K562 (cell line): ENCODE results near the gene ELP1.

Source experiments
- FOSL1 ChIP-seq: fragments of 200-800 bp; sonication (Bioruptor generic); conservative IDR thresholded peaks from 2 replicates; pipeline ENCODE4 v1.6.1; 2016; ENCODE audit warnings: missing genetic modification characterization, missing compliant biosample characterization
- FOXK1 ChIP-seq: sonication (generic); formaldehyde crosslinking; IDR thresholded peaks from 2 replicates; pipeline ENCODE4 v1.8.0; 2022; ENCODE audit warnings: missing genetic modification reagents, mild to moderate bottlenecking, borderline replicate concordance
- MAZ ChIP-seq, 2 experiments: fragments of 450-650 bp in 1 of 2; sonication (generic) in 1 of 2; formaldehyde crosslinking; IDR thresholded peaks in 1 of 2; conservative IDR thresholded peaks in 1 of 2; 2 replicates each; pipeline versions ENCODE4 v1.4.0 to v1.5.0; 2020; ENCODE audit warnings: mild to moderate bottlenecking in 1 of 2, missing genetic modification reagents in 1 of 2
- MYNN ChIP-seq, 2 experiments: sonication (generic); formaldehyde crosslinking in 1 of 2; IDR thresholded peaks; 2 replicates each; pipeline versions ENCODE4 v1.5.0 to v1.6.1; 2016 to 2020; ENCODE audit warnings: antibody characterized with exemption in 1 of 2, missing genetic modification reagents in 1 of 2
- POLR2A ChIP-seq: fragments of 450-650 bp; conservative IDR thresholded peaks from 2 replicates; pipeline ENCODE4 v1.6.1; 2016
- U2AF1 ChIP-seq: fragments of 200-400 bp; formaldehyde crosslinking; optimal IDR thresholded peaks from 2 replicates; pipeline ENCODE3; 2017; ENCODE audit warnings: mild to moderate bottlenecking, low read depth, low read length, moderate library complexity
- ZNF174 ChIP-seq: fragments of 250-450 bp; sonication (Bioruptor Pico); IDR thresholded peaks from 2 replicates; pipeline ENCODE4 v1.4.0; 2020; ENCODE audit warnings: mild to moderate bottlenecking
- ZNF311 ChIP-seq: fragments of 250-450 bp; sonication (Bioruptor Pico); IDR thresholded peaks from 2 replicates; pipeline ENCODE4 v1.4.0; 2020; ENCODE audit warnings: mild to moderate bottlenecking, moderate library complexity
- TF ChIP-seq, protein P1 (sequence below): sonication (generic); formaldehyde crosslinking; IDR thresholded peaks from 2 replicates; pipeline ENCODE4 v1.8.0; 2022; ENCODE audit warnings: mild to moderate bottlenecking, missing genetic modification reagents
- TF ChIP-seq, protein P2 (sequence below), 3 experiments: IDR thresholded peaks in 2 of 3; conservative IDR thresholded peaks in 1 of 3; 2 replicates each; pipeline ENCODE4 v1.5.1; 2011 to 2012; ENCODE audit warnings: low read length in 3 of 3, mild to moderate bottlenecking in 3 of 3, control low read depth in 2 of 3, improper control_type of control experiment in 1 of 3, inconsistent platforms in 1 of 3, low read depth in 1 of 3, mixed read lengths in 1 of 3, moderate library complexity in 1 of 3; ENCODE audit not compliant: insufficient read depth in 2 of 3
- TF ChIP-seq, protein P3 (sequence below): IDR thresholded peaks from 2 replicates; pipeline ENCODE4 v1.6.1; 2011; ENCODE audit warnings: borderline replicate concordance, low read depth, mild to moderate bottlenecking, moderate library complexity, low read length; ENCODE audit not compliant: insufficient read depth, poor library complexity, severe bottlenecking
- TF ChIP-seq, protein P4 (sequence below): fragments of 250-450 bp; sonication (Bioruptor Pico); IDR thresholded peaks from 2 replicates; pipeline ENCODE4 v1.4.0; 2020; ENCODE audit warnings: mild to moderate bottlenecking, moderate library complexity

DNA sequence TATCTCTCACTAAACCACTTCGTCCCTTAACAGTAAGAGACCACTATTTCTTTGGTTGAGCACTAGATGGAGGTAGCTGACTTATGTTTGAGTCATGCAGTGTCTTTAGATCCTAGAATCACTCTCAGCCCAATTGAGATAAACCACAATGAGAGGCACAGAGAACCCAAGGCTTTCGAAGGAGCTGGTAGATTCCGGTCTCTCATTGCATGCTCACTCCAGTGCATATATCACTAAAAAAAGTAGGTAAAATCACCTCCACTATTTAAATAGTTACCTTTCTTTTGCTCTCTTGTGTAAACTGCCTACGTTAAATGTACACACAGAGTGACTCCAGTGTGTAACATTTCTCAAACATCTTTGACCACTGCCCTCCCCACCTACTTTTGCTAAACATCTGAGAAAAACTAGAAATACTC lies 44.3 kb downstream of the ELP1 start:
- TF ChIP-seq, protein P1, sequence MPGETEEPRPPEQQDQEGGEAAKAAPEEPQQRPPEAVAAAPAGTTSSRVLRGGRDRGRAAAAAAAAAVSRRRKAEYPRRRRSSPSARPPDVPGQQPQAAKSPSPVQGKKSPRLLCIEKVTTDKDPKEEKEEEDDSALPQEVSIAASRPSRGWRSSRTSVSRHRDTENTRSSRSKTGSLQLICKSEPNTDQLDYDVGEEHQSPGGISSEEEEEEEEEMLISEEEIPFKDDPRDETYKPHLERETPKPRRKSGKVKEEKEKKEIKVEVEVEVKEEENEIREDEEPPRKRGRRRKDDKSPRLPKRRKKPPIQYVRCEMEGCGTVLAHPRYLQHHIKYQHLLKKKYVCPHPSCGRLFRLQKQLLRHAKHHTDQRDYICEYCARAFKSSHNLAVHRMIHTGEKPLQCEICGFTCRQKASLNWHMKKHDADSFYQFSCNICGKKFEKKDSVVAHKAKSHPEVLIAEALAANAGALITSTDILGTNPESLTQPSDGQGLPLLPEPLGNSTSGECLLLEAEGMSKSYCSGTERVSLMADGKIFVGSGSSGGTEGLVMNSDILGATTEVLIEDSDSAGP (CRISPR knock-in tag): no peak
- TF ChIP-seq, protein P2, sequence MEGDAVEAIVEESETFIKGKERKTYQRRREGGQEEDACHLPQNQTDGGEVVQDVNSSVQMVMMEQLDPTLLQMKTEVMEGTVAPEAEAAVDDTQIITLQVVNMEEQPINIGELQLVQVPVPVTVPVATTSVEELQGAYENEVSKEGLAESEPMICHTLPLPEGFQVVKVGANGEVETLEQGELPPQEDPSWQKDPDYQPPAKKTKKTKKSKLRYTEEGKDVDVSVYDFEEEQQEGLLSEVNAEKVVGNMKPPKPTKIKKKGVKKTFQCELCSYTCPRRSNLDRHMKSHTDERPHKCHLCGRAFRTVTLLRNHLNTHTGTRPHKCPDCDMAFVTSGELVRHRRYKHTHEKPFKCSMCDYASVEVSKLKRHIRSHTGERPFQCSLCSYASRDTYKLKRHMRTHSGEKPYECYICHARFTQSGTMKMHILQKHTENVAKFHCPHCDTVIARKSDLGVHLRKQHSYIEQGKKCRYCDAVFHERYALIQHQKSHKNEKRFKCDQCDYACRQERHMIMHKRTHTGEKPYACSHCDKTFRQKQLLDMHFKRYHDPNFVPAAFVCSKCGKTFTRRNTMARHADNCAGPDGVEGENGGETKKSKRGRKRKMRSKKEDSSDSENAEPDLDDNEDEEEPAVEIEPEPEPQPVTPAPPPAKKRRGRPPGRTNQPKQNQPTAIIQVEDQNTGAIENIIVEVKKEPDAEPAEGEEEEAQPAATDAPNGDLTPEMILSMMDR (IDR thresholded peaks at IDR 0.05 in 2 of 3, conservative IDR thresholded peaks at IDR 0.05 in 1 of 3; ENCODE audit: insufficient read depth in 2 of 3, low read depth in 1 of 3, low read length in 3 of 3): peak in 2 of 3 experiments; percentile 49 to 65; a peak in 4 of 6 replicates
- TF ChIP-seq U2AF1: no peak
- TF ChIP-seq POLR2A: no peak
- TF ChIP-seq, protein P3, sequence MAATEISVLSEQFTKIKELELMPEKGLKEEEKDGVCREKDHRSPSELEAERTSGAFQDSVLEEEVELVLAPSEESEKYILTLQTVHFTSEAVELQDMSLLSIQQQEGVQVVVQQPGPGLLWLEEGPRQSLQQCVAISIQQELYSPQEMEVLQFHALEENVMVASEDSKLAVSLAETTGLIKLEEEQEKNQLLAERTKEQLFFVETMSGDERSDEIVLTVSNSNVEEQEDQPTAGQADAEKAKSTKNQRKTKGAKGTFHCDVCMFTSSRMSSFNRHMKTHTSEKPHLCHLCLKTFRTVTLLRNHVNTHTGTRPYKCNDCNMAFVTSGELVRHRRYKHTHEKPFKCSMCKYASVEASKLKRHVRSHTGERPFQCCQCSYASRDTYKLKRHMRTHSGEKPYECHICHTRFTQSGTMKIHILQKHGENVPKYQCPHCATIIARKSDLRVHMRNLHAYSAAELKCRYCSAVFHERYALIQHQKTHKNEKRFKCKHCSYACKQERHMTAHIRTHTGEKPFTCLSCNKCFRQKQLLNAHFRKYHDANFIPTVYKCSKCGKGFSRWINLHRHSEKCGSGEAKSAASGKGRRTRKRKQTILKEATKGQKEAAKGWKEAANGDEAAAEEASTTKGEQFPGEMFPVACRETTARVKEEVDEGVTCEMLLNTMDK: no peak
- TF ChIP-seq ZNF174 (CRISPR knock-in tag): no peak
- TF ChIP-seq, protein P4, sequence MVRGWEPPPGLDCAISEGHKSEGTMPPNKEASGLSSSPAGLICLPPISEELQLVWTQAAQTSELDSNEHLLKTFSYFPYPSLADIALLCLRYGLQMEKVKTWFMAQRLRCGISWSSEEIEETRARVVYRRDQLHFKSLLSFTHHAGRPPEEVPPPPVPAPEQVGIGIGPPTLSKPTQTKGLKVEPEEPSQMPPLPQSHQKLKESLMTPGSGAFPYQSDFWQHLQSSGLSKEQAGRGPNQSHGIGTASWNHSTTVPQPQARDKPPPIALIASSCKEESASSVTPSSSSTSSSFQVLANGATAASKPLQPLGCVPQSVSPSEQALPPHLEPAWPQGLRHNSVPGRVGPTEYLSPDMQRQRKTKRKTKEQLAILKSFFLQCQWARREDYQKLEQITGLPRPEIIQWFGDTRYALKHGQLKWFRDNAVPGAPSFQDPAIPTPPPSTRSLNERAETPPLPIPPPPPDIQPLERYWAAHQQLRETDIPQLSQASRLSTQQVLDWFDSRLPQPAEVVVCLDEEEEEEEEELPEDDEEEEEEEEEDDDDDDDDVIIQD (CRISPR knock-in tag): no peak
- 0 out of 2 replicates have a peak, but pooled peaks have one; percentile 13 for TF ChIP-seq FOSL1
- TF ChIP-seq ZNF311 (CRISPR knock-in tag): no peak
- no peak for TF ChIP-seq MAZ (CRISPR knock-in tag; conservative IDR thresholded peaks at IDR 0.05 in 1 of 2, IDR thresholded peaks at IDR 0.05 in 1 of 2)
- no peak for TF ChIP-seq MYNN (IDR thresholded peaks at IDR 0.05)
- no peak for TF ChIP-seq MYNN (CRISPR knock-in tag; IDR thresholded peaks at IDR 0.05)
- TF ChIP-seq FOXK1: no peak
